Aorta (tissue), 5 donors: ENCODE results near the gene GALNT2. TPM values are rescaled to one million over a fixed set of nuclear protein-coding genes. Genes with fewer than 3 reads are reported as not detected.
A peak's percentile ranks its signal among the peaks of the same experiment; 100 is the strongest.

Source experiments
- ATAC-seq: fragments of 200-7000 bp; cut with Tn5 transposase; one replicate; pipeline ENCODE4 v1.9.1; 2022; ENCODE audit warnings: moderate library complexity; ENCODE audit not compliant: low FRiP score
- DNase-seq, 2 donors: peaks; one replicate each; pipeline ENCODE4 v3.0.0-alpha.2; 2020
- H3K27ac ChIP-seq, 2 donors: one replicate each; pipeline ENCODE4 v1.5.1; 2013; ENCODE audit warnings: low read length in 2 of 2, mild to moderate bottlenecking in 2 of 2, moderate library complexity in 2 of 2, control low read depth in 1 of 2, inconsistent platforms in 1 of 2, low read depth in 1 of 2
- H3K27me3 ChIP-seq, 2 donors: one replicate each; pipeline ENCODE4 v1.6.1; 2013; ENCODE audit warnings: control low read depth in 1 of 2, low read length in 1 of 2, mild to moderate bottlenecking in 1 of 2, moderate library complexity in 1 of 2; ENCODE audit not compliant: insufficient read depth in 2 of 2, control insufficient read depth in 1 of 2
- H3K36me3 ChIP-seq, 2 donors: one replicate each; pipeline ENCODE4 v1.6.1; 2013; ENCODE audit warnings: control low read depth in 1 of 2, low read length in 1 of 2, mild to moderate bottlenecking in 1 of 2; ENCODE audit not compliant: insufficient read depth in 2 of 2, control insufficient read depth in 1 of 2
- H3K4me1 ChIP-seq, 2 donors: one replicate each; pipeline ENCODE4 v1.6.1; 2013; ENCODE audit warnings: low read length in 2 of 2, control low read depth in 1 of 2, mild to moderate bottlenecking in 1 of 2, moderate library complexity in 1 of 2; ENCODE audit not compliant: insufficient read depth in 2 of 2, control insufficient read depth in 1 of 2
- H3K4me3 ChIP-seq, 2 donors: one replicate each; pipeline ENCODE4 v1.5.1; 2013; ENCODE audit warnings: low read length in 2 of 2, control low read depth in 1 of 2, mild to moderate bottlenecking in 1 of 2
- H3K9me3 ChIP-seq: one replicate; pipeline ENCODE4 v1.6.1; 2013; ENCODE audit warnings: mild to moderate bottlenecking, low read length; ENCODE audit not compliant: control insufficient read depth
- WGBS, 2 donors: extraction: QIAGEN DNeasy Blood & Tissue Kit; methylation state at CpG; one replicate each; pipeline ENCODE4 v1.1.7; 2013; 5-methylcytosine and 5-hydroxymethylcytosine counted together
- intact Hi-C, 2 donors: fragments of 100-400 bp; cut with DNase I; formaldehyde crosslinking; loops; one replicate each; pipeline versions ENCODE4 v1.14.2 to v1.15.0; 2022
- polyA plus RNA-seq, 2 donors: library from polyadenylated mRNA; stranded (reverse); fragments of 200-250 nt; gene quantifications; one replicate each; pipeline ENCODE4 v1.2.3, GENCODE V29; 2013
- total RNA-seq, 2 donors: library from RNA; stranded (reverse); fragmentation: NEBNext Ultra II Directional; extraction: Animal tissue kit (Norgen Biotek cat#: 25700); gene quantifications; one replicate each; pipeline ENCODE4 v1.2.1, GENCODE V29; 2021
- donor health status: healthy with polysubstance abuse.
- donor health status: Bipolar disorder and iron deficiency.
- donor health status: DM: no; HTN: no; CAD: no.
- donor health status: DM: no; HTN: no; CAD: no.
- donor health status: DM: yes; HTN: yes; CAD: no.

Gene GALNT2
- total and polyA plus RNA-seq, 4 donors: 29.1 to 116 (median 105) TPM

DNA sequence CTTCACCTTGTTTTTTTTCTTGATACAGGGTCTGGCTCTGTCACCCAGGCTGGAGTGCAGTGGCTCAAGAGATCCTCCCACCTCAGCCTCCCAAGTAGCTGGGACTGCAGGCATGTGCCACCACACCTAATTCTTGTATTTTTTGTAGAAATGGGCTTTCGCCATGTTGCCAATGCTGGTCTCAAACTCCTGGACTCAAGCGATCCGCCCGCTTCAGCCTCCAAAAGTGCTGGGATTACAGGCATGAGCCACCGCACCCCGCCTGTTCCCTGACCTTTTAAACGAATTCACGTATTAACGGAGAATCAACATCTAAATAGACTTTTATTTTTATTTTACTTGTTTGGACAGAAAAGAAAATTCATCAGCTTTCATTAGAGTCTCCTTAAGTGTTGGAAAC, 254.3 kb downstream of the GALNT2 start:
- no peaks in the 10 kb centered on the region for H3K36me3 ChIP-seq
- intact Hi-C loops: no loop called here
- no peak overlapping the region for H3K27ac ChIP-seq
- DNase-seq (no peak), ATAC-seq (no peak)
- H3K4me1 ChIP-seq: no peaks in the 10 kb centered on the region
- H3K9me3 ChIP-seq: no peaks in the 10 kb centered on the region
- no peak overlapping the region for H3K4me3 ChIP-seq
- 97 to 98% methylated on average over 9 of the region's 9 CpGs for WGBS, 2 donors
- H3K27me3 ChIP-seq: no peaks in the 10 kb centered on the region

DNA sequence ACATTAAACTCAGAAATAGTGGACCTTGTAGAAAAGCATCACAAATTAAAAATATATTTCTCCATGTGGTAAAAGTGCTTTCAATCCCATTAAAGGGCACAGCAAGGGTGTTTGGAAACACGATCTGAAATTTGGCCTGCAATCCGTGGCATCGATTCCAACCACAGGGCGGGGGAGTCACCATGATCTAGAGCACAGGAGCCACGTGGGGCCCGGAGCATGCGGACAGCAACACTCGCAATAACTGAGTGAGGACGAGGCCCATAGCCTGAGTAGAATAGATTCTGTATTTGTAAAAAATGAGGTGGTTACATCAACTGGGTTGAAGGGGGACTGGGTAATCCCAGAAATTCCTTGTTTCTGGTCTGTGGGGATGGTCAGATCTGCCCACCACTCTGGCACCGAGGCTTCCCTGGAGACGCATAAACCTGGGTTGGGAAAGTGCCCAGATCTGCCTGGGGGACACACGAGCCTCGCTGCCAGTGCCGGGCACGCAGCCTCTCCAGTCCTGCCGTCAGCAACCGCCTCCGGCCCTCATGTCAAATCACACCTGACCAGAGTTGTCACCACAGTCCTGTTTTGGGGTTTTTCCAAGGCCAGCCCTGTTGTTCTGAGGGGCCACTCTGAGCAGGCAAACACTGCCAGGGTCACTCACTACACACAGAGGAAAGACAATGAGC, 254.8 kb downstream of the GALNT2 start:
- WGBS, 2 donors: 84 to 86% methylated on average over 18 of the region's 18 CpGs
- no peaks in the 10 kb centered on the region for H3K4me1 ChIP-seq
- H3K4me3 ChIP-seq: no peak overlapping the region
- H3K9me3 ChIP-seq: no peaks in the 10 kb centered on the region
- no peak for ATAC-seq
- intact Hi-C loops: no loop called here
- no peak overlapping the region for H3K27ac ChIP-seq
- DNase-seq: no peak
- no peaks in the 10 kb centered on the region for H3K27me3 ChIP-seq
- no peaks in the 10 kb centered on the region for H3K36me3 ChIP-seq

DNA sequence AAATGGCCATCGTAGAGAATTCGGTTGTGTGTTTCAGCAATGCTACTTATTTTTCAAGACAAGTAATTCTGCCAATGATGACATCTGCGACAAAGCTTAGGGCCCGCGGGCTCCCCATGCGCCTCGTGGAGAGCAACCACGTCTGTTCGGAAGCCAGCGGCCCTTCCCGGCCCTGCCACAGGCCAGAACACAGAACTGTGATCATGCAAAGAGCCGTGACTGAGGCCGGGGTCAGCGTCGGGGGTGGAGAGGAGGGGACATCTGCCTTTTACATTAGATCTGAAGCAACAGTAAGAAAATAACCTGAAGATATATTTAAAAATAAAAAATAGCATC, 255.4 kb downstream of the GALNT2 start:
- H3K27me3 ChIP-seq: no peaks in the 10 kb centered on the region
- H3K27ac ChIP-seq: no peak overlapping the region

DNA sequence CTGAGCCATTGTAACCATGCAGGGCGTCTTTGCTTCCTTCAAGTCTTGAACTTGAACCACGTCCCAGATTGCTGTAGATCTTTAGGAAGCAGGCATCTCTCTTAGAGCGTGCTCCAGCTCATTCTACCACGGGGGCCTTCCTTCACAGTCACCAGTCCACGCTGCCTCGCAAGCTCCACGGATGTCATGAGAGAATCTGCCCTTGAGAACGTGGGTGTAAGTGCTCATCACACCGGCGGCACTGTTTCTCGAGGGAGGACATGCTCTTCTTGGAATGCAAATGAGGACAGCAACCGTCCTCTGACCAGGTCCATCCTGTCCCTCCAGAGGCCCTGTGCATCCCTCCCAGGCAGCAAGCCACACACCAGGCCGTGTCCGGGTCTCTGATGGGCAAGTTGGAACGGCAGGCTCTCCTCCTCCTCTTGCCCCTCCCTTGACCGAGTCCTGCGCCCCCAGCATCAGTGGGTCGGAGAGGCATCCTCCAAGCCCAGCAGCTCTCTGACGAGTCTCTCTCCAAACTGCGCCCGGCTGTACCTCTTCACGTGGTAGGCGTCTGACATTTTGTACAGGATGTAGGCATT, 256.0 kb downstream of the GALNT2 start:
- Histone ChIP-seq H3K27ac (no peak overlapping the region), H3K4me3 (no peak overlapping the region), H3K4me1 (no peaks in the 10 kb centered on the region), H3K36me3 (no peaks in the 10 kb centered on the region), H3K9me3 (no peaks in the 10 kb centered on the region), H3K27me3 (no peaks in the 10 kb centered on the region)
- DNase-seq (peak in 1 of 2 donors; percentile 62), ATAC-seq (no peak)
- intact Hi-C loops: no loop called here
- WGBS, 2 donors: 93 to 94% methylated on average over 23 of the region's 23 CpGs

More for the DNA sequence above, 255.4 kb downstream of the GALNT2 start:
- Histone ChIP-seq H3K4me1 (no peaks in the 10 kb centered on the region), H3K4me3 (no peak overlapping the region), H3K9me3 (no peaks in the 10 kb centered on the region), H3K36me3 (no peaks in the 10 kb centered on the region)
- DNase-seq: peak in 1 of 2 donors; percentile 73
- ATAC-seq: no peak
- intact Hi-C loops: no loop called here
- 87 to 92% methylated on average over 15 of the region's 15 CpGs for WGBS, 2 donors

DNA sequence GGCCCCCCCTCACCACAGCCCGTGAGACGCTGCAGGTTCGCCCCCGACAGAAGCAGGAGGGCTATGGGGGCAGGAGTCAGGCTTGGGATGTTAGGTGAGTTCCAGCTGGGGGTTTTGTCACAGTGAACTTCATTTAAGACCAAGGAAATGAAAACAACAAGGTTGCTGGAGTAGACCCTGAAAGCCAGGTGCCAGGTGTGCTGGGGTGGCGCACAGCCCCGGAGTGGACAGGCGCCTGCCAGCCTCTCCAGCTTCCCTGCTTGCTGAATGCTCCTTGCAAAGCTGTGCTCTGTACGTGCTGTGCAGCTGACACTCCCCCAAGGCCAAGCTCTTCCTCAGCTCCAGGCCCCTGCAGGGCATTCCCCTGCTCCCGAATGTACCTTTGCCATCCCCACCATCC, 256.6 kb downstream of the GALNT2 start:
- no peak overlapping the region for H3K4me3 ChIP-seq
- ATAC-seq (no peak), DNase-seq (no peak)
- H3K9me3 ChIP-seq: no peaks in the 10 kb centered on the region
- intact Hi-C loops: no loop called here
- H3K36me3 ChIP-seq: no peaks in the 10 kb centered on the region
- no peaks in the 10 kb centered on the region for H3K4me1 ChIP-seq
- no peaks in the 10 kb centered on the region for H3K27me3 ChIP-seq
- no peak overlapping the region for H3K27ac ChIP-seq
- WGBS, 2 donors: 85 to 96% methylated on average over 9 of the region's 9 CpGs

DNA sequence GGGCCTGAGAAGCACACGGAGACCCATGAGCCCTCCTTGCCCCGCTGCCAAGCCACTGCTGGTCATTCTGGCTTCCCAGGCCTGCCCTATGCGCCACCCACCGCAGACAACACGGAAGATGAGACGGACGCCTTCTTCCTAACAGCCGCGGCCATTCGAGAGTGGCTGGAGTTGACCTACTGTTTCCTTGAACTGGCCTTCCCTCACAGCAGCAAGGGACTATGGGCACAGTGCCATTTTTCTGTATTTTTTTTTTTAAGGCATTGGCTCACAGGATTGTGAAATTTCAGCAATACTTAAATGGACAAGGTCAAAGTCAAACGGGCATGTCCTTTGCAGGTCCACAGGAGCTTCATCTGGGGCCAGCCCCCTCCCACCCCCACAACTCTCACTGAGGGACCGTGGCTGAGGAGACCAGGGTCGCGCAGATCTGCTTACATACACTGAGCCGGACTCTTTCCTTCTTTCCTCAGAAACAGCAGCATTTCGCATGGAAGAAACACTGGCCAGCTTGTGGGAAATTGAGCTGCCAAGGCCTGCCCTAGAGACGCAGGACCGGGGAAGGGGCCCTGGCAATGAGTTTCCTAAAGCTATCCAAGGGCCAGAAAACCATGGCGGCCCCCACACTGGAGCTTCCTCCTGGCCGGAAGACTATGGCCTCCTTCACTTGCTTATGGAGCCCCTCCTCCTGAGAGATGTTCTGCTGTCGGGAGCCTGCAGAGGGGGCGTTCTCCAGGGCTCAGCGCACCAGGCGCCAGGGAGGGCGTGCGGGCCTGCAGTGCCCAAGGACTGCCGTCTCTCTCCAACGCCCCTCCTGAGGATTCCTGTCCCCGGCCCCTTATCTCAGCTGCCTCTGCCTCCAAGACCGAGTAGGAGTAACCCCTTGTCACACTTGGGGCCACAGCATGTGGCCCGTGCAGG, 260.2 kb downstream of the GALNT2 start:
- intact Hi-C loops: no loop called here
- ATAC-seq: peak; percentile 16

DNA sequence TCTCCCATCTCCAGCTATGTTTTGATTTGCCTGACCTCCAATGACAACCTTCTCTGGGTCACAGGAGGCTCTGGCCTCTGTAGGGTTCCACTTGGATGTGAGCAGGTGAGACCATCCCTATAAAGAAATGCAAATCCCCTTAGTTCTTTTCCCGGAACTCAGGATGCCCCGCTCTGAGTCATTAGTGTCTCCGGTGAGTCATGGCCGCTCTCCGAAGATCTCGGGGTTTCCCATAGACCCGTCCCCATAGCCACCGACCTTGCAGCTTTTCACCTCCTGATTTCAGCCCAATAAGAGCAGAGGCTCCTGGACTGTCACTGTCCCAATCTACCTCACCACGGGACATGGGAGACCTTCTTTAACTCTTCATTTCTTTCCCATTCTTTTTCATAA, 260.9 kb downstream of the GALNT2 start:
- Histone ChIP-seq H3K9me3 (no peaks in the 10 kb centered on the region), H3K27ac (no peak overlapping the region), H3K4me1 (no peaks in the 10 kb centered on the region), H3K36me3 (no peaks in the 10 kb centered on the region), H3K27me3 (no peaks in the 10 kb centered on the region), H3K4me3 (no peak overlapping the region)
- 93 to 95% methylated on average over 9 of the region's 9 CpGs for WGBS, 2 donors
- DNase-seq (no peak), ATAC-seq (no peak)
- intact Hi-C loops: no loop called here

More for the DNA sequence above, 260.2 kb downstream of the GALNT2 start:
- Histone ChIP-seq H3K4me1 (no peaks in the 10 kb centered on the region), H3K9me3 (no peaks in the 10 kb centered on the region), H3K4me3 (no peak overlapping the region), H3K27me3 (no peaks in the 10 kb centered on the region), H3K27ac (no peak overlapping the region), H3K36me3 (no peaks in the 10 kb centered on the region)
- peak in 1 of 2 donors; percentile 66 for DNase-seq
- 78% methylated on average over 31 of the region's 31 CpGs for WGBS, 2 donors

DNA sequence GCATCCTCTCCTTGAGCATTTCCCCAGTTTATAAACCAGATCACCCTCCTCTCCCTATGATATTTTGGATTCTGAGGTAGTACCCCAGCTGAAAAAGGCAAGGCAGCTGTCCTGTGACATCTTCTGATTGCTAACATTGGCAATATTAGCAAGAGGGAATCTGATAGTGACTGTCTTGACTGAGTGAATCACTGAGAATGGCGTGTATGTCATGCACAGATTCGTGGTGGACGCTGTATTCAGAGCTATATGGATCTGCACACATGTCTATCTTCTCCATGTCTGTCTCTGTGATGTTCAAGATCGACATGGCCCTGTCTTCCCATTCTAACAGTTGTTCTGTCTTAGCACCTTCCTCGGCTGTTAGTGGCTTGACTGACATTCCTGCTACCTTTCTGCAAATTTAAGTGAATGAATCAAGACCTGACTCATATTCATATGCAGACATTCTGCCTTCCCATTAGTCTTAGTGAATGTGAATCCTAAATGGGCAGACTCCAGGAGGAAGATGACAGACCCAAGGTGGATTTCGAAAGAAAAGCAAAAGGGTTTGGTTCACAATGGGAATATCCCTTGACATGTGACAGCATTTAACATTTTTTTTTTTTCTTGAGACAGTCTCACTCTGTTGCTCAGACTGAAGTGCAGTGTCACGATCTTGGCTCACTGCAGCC, 261.4 kb downstream of the GALNT2 start:
- no peak overlapping the region for H3K4me3 ChIP-seq
- H3K36me3 ChIP-seq: no peaks in the 10 kb centered on the region
- intact Hi-C loops: no loop called here
- no peak overlapping the region for H3K27ac ChIP-seq
- DNase-seq (no peak), ATAC-seq (no peak)
- no peaks in the 10 kb centered on the region for H3K9me3 ChIP-seq
- WGBS, 2 donors: 96 to 98% methylated on average over 7 of the region's 7 CpGs
- H3K4me1 ChIP-seq: no peaks in the 10 kb centered on the region
- H3K27me3 ChIP-seq: no peaks in the 10 kb centered on the region
